K562 (cell line): ENCODE data around the gene NAT8L. TPM values are rescaled to one million over a fixed set of nuclear protein-coding genes. Genes with fewer than 3 reads are reported as not detected.

Experiments used
- BRF1 ChIP-seq: IDR thresholded peaks from 3 replicates; pipeline ENCODE4 v1.6.1; 2011; ENCODE audit warnings: borderline replicate concordance, mild to moderate bottlenecking; ENCODE audit not compliant: insufficient read length; ENCODE audit errors: extremely low read depth
- CBFA2T2 ChIP-seq: fragments of 450-650 bp; conservative IDR thresholded peaks from 2 replicates; pipeline ENCODE4 v1.6.1; 2017; ENCODE audit warnings: mild to moderate bottlenecking
- CCAR2 ChIP-seq: fragments of 200-400 bp; formaldehyde crosslinking; IDR thresholded peaks from 2 replicates; pipeline ENCODE4 v1.6.1; 2017; ENCODE audit warnings: mild to moderate bottlenecking, low read depth, low read length
- CEBPG ChIP-seq, 3 experiments: fragments of 200-800 bp in 1 of 3; sonication (Bioruptor generic) in 1 of 3; sonication (generic) in 1 of 3; formaldehyde crosslinking in 1 of 3; IDR thresholded peaks in 2 of 3; conservative IDR thresholded peaks in 1 of 3; 2 replicates each; pipeline versions ENCODE4 v1.6.1 to v1.8.0; 2016 to 2022; ENCODE audit warnings: missing compliant biosample characterization in 2 of 3, missing genetic modification characterization in 2 of 3, mild to moderate bottlenecking in 1 of 3, missing genetic modification reagents in 1 of 3
- EP400 ChIP-seq: fragments of 450-650 bp; IDR thresholded peaks from 2 replicates; pipeline ENCODE4 v1.6.1; 2017; ENCODE audit warnings: antibody characterized with exemption, mild to moderate bottlenecking, moderate library complexity
- KDM1A ChIP-seq, 2 experiments: fragments of 450-650 bp; IDR thresholded peaks; 2 replicates each; pipeline ENCODE4 v1.6.1; 2016; ENCODE audit warnings: mild to moderate bottlenecking in 2 of 2
- KLF10 ChIP-seq: fragments of 250-450 bp; sonication (Bioruptor Pico); IDR thresholded peaks from 2 replicates; pipeline ENCODE4 v1.6.1; 2021; ENCODE audit warnings: matching md5 sums
- KLF6 ChIP-seq: fragments of 250-450 bp; sonication (Bioruptor Pico); IDR thresholded peaks from 2 replicates; pipeline ENCODE4 v1.4.0; 2020; ENCODE audit warnings: mild to moderate bottlenecking, moderate library complexity, borderline replicate concordance
- MYBL2 ChIP-seq, 2 experiments: fragments of 450-650 bp in 1 of 2; sonication (generic) in 1 of 2; formaldehyde crosslinking in 1 of 2; IDR thresholded peaks; 2 replicates each; pipeline versions ENCODE4 v1.6.1 to v1.8.1; 2017 to 2022; ENCODE audit warnings: borderline replicate concordance in 1 of 2, inconsistent platforms in 1 of 2, low read depth in 1 of 2, mild to moderate bottlenecking in 1 of 2, missing genetic modification reagents in 1 of 2, moderate library complexity in 1 of 2
- NCOA1 ChIP-seq: fragments of 450-650 bp; IDR thresholded peaks from 2 replicates; pipeline ENCODE4 v1.6.1; 2016; ENCODE audit warnings: low read depth
- PHF8 ChIP-seq: fragments of 200-600 bp; sonication (generic); IDR thresholded peaks from 2 replicates; pipeline ENCODE4 v1.6.1; 2012; ENCODE audit warnings: mixed run types, mild to moderate bottlenecking, inconsistent platforms, low read length, moderate library complexity, borderline replicate concordance
- RCOR1 ChIP-seq, 2 experiments: IDR thresholded peaks; 2 replicates each; pipeline ENCODE4 v1.6.1; 2012; ENCODE audit warnings: low read depth in 2 of 2, low read length in 2 of 2, borderline replicate concordance in 1 of 2, improper control_type of control experiment in 1 of 2
- SPI1 ChIP-seq: IDR thresholded peaks from 2 replicates; pipeline ENCODE4 v1.6.1; 2011; ENCODE audit warnings: low read depth, low read length, control low read depth, borderline replicate concordance
- TARDBP ChIP-seq: fragments of 450-650 bp; IDR thresholded peaks from 2 replicates; pipeline ENCODE4 v1.6.1; 2016
- ZBTB1 ChIP-seq: sonication (generic); formaldehyde crosslinking; IDR thresholded peaks from 2 replicates; pipeline ENCODE4 v1.8.1; 2023; ENCODE audit warnings: missing genetic modification reagents, low read depth, mild to moderate bottlenecking, borderline replicate concordance
- ZNF274 ChIP-seq: IDR thresholded peaks from 2 replicates; pipeline ENCODE4 v1.6.1; 2011; ENCODE audit warnings: low read depth, mild to moderate bottlenecking, low read length, moderate library complexity, borderline replicate concordance
- ZNF436 ChIP-seq: fragments of 250-450, 450-650 bp; sonication (Bioruptor Pico); formaldehyde crosslinking; IDR thresholded peaks from 2 replicates; pipeline ENCODE4 v1.7.0; 2020; ENCODE audit warnings: mild to moderate bottlenecking
- ZNF79 ChIP-seq: fragments of 250-450 bp; sonication (Bioruptor Pico); IDR thresholded peaks from 2 replicates; pipeline ENCODE4 v1.4.0; 2020; ENCODE audit warnings: low read depth, mild to moderate bottlenecking, moderate library complexity
- polyA plus RNA-seq, 8 experiments: library from polyadenylated mRNA; depleted of rRNA in 4 of 8; stranded (reverse) in 5 of 8; unstranded in 3 of 8; fragments of >200 nt; fragmentation: Nextera tagmentation in 2 of 8; fragmentation: Illumina TruSeq in 1 of 8; extraction: Ambion mirVana in 2 of 8; extraction: Trizol in 1 of 8; gene quantifications; 2 replicates each; pipeline versions ENCODE4 v1.2.1 to v1.2.3, GENCODE V29; 2011 to 2014; ENCODE audit warnings: inconsistent platforms in 1 of 8, missing spikeins in 1 of 8
- total RNA-seq, 7 experiments: library from RNA; depleted of rRNA in 6 of 7; stranded (reverse); fragments of >200 nt in 6 of 7; fragmentation: Illumina TruSeq in 2 of 7; extraction: Trizol in 2 of 7; gene quantifications; 2 replicates each; pipeline versions ENCODE4 v1.2.1 to v1.2.3, GENCODE V29; 2011 to 2021; ENCODE audit warnings: low replicate concordance in 1 of 7
- TF ChIP-seq, protein P1 (sequence below): fragments of 450-650 bp; IDR thresholded peaks from 2 replicates; pipeline ENCODE4 v1.7.1; 2018; ENCODE audit warnings: mild to moderate bottlenecking, low read depth; ENCODE audit not compliant: partially characterized antibody
- TF ChIP-seq, protein P2 (sequence below): fragments of 450-650 bp; formaldehyde crosslinking; IDR thresholded peaks from 2 replicates; pipeline ENCODE4 v1.4.0; 2022; ENCODE audit warnings: missing genetic modification characterization

Gene NAT8L
- total and polyA plus RNA-seq, 9 of the 15 experiments (the other 6 are each of a cell fraction or from before 2014, with no cell fraction given) = 0.06 to 11.0 (median 1.5) TPM

DNA sequence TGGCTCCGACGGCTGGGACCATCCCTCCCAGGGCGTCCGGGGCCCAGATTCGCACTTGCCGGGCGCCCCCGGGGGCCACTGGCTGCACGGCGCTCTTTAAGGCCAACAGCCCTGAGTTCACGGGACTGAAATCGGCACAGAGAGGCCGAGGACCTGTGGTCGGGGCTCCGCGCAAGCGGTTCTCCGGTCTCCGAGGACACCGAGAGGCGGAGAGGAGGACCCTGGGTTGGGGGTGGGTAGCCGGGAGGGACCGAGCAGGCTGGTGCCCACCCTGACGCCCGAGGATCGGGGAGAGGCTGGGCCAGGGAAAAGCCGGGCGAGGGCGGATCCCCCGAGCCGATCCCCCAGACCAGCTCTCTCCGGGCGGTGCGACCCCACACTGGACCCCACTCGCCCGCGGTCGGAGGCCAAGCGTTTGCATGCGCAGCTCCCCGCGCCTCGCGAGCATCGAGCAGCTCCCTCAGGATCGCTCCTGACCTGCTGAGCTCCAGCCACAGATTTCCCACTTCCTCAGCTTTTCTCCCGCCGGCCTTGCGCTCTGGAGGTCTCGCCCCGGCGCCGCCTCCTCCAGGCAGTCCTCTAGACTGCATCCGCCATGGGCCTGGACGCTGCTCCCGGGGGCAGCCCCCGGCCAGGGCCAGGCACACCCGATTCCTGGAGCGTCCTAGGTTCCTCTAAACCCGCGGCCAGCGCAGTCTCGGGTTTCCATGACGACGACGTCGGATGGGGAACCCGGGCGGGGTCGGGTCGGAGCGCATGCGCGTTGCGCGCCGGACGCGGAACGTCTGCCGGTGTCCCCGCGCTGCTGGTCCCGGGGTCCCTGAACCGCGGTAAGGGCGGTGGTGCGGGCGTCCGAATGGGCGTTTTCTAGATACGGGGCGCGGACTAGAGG, 17.6 kb upstream of the NAT8L start (continued):
- TF ChIP-seq PHF8 (peak; percentile 60; the same call in 1 of the 2 replicates), ZBTB1 (CRISPR knock-in tag) (peak; percentile 28; the same call in 1 of the 2 replicates), RCOR1 (IDR thresholded peaks at IDR 0.05; ENCODE audit: borderline replicate concordance in 1 of 2, low read depth in 2 of 2, low read length in 2 of 2) (peak in 1 of 2 experiments; percentile 85; a peak in 2 of 4 replicates), MYBL2 (IDR thresholded peaks at IDR 0.05; ENCODE audit: low read depth) (no peak), MYBL2 (CRISPR knock-in tag; IDR thresholded peaks at IDR 0.05; ENCODE audit: borderline replicate concordance) (no peak), EP400 (no peak), ZNF79 (CRISPR knock-in tag) (no peak), BRF1 (no peak), KLF10 (CRISPR knock-in tag) (no peak), TARDBP (no peak), ZNF274 (no peak), SPI1 (no peak), CEBPG (CRISPR knock-in tag; IDR thresholded peaks at IDR 0.05) (no peak), CEBPG (tag; conservative IDR thresholded peaks at IDR 0.05 in 1 of 2, IDR thresholded peaks at IDR 0.05 in 1 of 2) (no peak), NCOA1 (no peak; the same call in 1 of the 2 replicates), CCAR2 (no peak), KLF6 (CRISPR knock-in tag) (no peak), KDM1A (IDR thresholded peaks at IDR 0.05) (peak; percentile 80 to 90), CBFA2T2 (no peak), ZNF436 (CRISPR knock-in tag) (peak; percentile 95)
- TF ChIP-seq, protein P1, sequence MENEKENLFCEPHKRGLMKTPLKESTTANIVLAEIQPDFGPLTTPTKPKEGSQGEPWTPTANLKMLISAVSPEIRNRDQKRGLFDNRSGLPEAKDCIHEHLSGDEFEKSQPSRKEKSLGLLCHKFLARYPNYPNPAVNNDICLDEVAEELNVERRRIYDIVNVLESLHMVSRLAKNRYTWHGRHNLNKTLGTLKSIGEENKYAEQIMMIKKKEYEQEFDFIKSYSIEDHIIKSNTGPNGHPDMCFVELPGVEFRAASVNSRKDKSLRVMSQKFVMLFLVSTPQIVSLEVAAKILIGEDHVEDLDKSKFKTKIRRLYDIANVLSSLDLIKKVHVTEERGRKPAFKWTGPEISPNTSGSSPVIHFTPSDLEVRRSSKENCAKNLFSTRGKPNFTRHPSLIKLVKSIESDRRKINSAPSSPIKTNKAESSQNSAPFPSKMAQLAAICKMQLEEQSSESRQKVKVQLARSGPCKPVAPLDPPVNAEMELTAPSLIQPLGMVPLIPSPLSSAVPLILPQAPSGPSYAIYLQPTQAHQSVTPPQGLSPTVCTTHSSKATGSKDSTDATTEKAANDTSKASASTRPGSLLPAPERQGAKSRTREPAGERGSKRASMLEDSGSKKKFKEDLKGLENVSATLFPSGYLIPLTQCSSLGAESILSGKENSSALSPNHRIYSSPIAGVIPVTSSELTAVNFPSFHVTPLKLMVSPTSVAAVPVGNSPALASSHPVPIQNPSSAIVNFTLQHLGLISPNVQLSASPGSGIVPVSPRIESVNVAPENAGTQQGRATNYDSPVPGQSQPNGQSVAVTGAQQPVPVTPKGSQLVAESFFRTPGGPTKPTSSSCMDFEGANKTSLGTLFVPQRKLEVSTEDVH = no peak
- TF ChIP-seq, protein P2, sequence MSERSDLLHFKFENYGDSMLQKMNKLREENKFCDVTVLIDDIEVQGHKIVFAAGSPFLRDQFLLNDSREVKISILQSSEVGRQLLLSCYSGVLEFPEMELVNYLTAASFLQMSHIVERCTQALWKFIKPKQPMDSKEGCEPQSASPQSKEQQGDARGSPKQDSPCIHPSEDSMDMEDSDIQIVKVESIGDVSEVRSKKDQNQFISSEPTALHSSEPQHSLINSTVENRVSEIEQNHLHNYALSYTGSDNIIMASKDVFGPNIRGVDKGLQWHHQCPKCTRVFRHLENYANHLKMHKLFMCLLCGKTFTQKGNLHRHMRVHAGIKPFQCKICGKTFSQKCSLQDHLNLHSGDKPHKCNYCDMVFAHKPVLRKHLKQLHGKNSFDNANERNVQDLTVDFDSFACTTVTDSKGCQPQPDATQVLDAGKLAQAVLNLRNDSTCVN (CRISPR knock-in tag) = no peak
